Activated CD4-positive, alpha-beta memory T cell treated with anti-CD3 and anti-CD28 coated beads for 36 hours (primary cell): ENCODE data around the gene CELSR3. TPM values are rescaled to one million over a fixed set of nuclear protein-coding genes. Genes with fewer than 3 reads are reported as not detected.

ENCODE experiments used
- CTCF ChIA-PET: fragments of 350-600 bp; sonication (Branson Sonifier 250); formaldehyde crosslinking; loops from one replicate; lab custom pipeline; 2021; ENCODE audit warnings: antibody characterized with exemption, inconsistent platforms; lab: Charles Lee
- POLR2A ChIA-PET: fragments of 350-600 bp; sonication (Branson Sonifier 250); formaldehyde crosslinking; loops from one replicate; lab custom pipeline; 2021; ENCODE audit warnings: antibody characterized with exemption; lab: Charles Lee
- DNase-seq: peaks from one replicate; pipeline ENCODE4 v3.0.0-alpha.2; 2020
- H3K27ac Mint-ChIP-seq: one replicate; pipeline ENCODE4 v1.8.0; 2021; ENCODE audit warnings: mixed read lengths
- H3K27me3 Mint-ChIP-seq: one replicate; pipeline ENCODE4 v1.8.0; 2021; ENCODE audit warnings: mixed read lengths
- H3K36me3 Mint-ChIP-seq: one replicate; pipeline ENCODE4 v1.8.0; 2021; ENCODE audit warnings: mixed read lengths
- H3K4me1 Mint-ChIP-seq: one replicate; pipeline ENCODE4 v1.8.0; 2021; ENCODE audit warnings: low read depth, mixed read lengths
- H3K4me3 Mint-ChIP-seq: one replicate; pipeline ENCODE4 v1.8.0; 2021; ENCODE audit warnings: mild to moderate bottlenecking, mixed read lengths
- H3K9me3 Mint-ChIP-seq: one replicate; pipeline ENCODE4 v1.8.0; 2021; ENCODE audit warnings: mixed read lengths
- intact Hi-C: fragments of 100-400 bp; cut with micrococcal nuclease; formaldehyde crosslinking; loops from one replicate; pipeline ENCODE4 v1.15.1; 2023
- total RNA-seq, 2 experiments: library from RNA; stranded (reverse); gene quantifications; one replicate each; pipeline ENCODE4 v1.2.3, GENCODE V29; 2021

CELSR3 gene
- total RNA-seq, 2 experiments from 2014 or later, result 6.9 to 7.5 TPM

GRCh38 chr3:48660800-48661400 is 1.8 kb downstream of the CELSR3 start:
- ChIA-PET CTCF (interaction anchor here (2.3 kb wide), 1 partner anchor 25 kb away, joined by 13 read pairs; the partner anchor contains the start of gene SLC26A6), POLR2A (interaction anchor here (4.0 kb wide), 1 partner anchor 25 kb away, joined by 11 read pairs; the partner anchor contains the start of gene SLC26A6)
- Mint-ChIP-seq H3K27ac (no peak overlapping the region), H3K27me3 (peaks cover 13% of the 10 kb centered on the region), H3K4me3 (no peak overlapping the region), H3K36me3 (no peaks in the 10 kb centered on the region), H3K9me3 (no peaks in the 10 kb centered on the region), H3K4me1 (peaks cover 19% of the 10 kb centered on the region)
- DNase-seq, result no peak
- intact Hi-C loops, result loop anchor here (5.0 kb wide), 1 partner anchor 56 kb away; the partner anchor contains the start of gene IP6K2

DNA sequence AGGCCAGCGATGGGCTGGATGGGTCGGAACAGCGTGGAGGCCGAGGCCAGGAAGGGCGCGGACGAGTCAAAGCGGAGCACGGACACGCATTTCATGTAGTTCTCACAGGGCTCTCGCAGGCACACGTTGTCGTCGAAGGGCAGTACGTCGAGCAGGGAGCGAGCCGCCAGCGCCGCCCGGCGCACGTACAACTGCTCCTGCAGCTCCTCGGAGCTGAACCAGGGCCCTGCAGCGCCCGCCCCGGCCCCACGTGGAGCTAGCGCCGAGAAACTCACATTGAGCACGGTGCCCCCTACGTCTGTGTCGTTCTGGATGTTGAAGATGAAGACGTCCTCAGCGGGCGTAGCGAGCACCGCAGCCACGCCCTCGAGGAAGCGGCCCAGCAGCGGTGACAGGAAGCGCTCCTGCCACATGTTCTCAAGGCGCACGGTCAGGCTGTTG is 5.8 kb downstream of the CELSR3 start:
- ChIA-PET CTCF (interaction anchor here (0.7 to 4.9 kb wide), 6 partner anchors 17 to 357 kb away, joined by 3 to 32 read pairs (median 4); partner anchors contain the start of gene SLC26A6), POLR2A (interaction anchor here (1.1 to 1.7 kb wide), 2 partner anchors 22 to 60 kb away, joined by 5 to 6 read pairs; partner anchors contain the start of genes IP6K2 and SLC26A6)
- Mint-ChIP-seq H3K36me3 (no peaks in the 10 kb centered on the region), H3K9me3 (no peaks in the 10 kb centered on the region), H3K27me3 (peaks cover 5% of the 10 kb centered on the region), H3K4me3 (peak overlapping the region; percentile 69), H3K27ac (peak overlapping the region; percentile 75), H3K4me1 (peaks cover 8% of the 10 kb centered on the region)
- peak; percentile 41 for DNase-seq
- intact Hi-C loops, result loop anchor here (1.0 to 10.0 kb wide), 6 partner anchors 22 to 392 kb away; partner anchors contain the start of genes CCDC51, PFKFB4, SLC26A6 and TMA7

DNA sequence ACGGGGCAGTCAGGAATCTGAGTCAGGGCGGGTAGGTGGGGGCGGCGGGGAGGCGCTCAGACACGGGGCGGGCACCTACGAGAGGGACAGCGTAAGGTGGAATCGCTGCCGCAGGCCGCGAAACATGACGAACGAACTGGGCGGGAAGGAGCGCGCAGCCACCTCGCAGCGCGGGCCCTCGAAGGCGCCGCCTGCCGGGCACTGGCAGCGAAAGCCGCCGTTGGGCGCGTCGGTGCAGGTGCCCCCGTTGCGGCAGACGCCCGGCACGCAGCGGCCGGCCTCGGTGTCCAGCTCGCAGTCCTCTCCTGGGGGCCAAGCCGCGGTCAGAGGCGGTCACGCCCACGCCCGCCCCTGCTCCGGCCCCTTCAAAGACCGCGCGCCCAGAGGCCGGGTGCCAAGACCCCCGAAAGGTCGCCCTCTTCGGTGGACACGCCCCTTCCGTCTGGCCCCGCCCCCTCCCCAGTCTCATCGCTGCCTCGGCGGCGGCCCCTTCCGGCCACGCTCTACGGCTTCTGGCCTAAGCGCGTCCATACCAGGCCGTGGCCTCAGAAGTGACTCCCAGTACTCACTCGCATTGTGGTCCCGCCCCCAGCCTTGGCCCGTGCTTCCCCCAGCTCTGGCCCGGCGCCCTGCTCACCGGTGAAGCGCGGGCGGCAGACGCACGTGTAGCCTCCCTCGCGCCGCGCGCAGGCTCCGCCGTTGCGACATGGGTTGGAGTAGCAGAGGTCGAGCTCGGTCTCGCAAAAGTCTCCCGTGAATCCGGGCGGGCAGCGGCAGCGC is 6.4 kb downstream of the CELSR3 start:
- POLR2A ChIA-PET, result interaction anchor here (1.1 to 1.7 kb wide), 2 partner anchors 21 to 61 kb away, joined by 5 to 6 read pairs; partner anchors contain the start of genes IP6K2 and SLC26A6
- DNase-seq, result peak; percentile 93
- peak overlapping the region; percentile 79 for H3K4me3 Mint-ChIP-seq
- peaks cover 5% of the 10 kb centered on the region for H3K4me1 Mint-ChIP-seq
- CTCF ChIA-PET, result interaction anchor here (0.7 to 4.9 kb wide), 5 partner anchors 18 to 255 kb away, joined by 3 to 32 read pairs (median 5); partner anchors contain the start of gene SLC26A6
- H3K36me3 Mint-ChIP-seq, result no peaks in the 10 kb centered on the region
- peaks cover 2% of the 10 kb centered on the region for H3K27me3 Mint-ChIP-seq
- peak overlapping the region; percentile 84 for H3K27ac Mint-ChIP-seq
- intact Hi-C loops, result loop anchor here (1.0 to 10.0 kb wide), 6 partner anchors 21 to 391 kb away; partner anchors contain the start of genes CCDC51, PFKFB4, SLC26A6 and TMA7
- no peaks in the 10 kb centered on the region for H3K9me3 Mint-ChIP-seq

- intact Hi-C loops, result loop anchor here (1.0 to 10.0 kb wide), 6 partner anchors 20 to 391 kb away; partner anchors contain the start of genes CCDC51, PFKFB4, SLC26A6 and TMA7
- H3K27me3 Mint-ChIP-seq, result peaks cover 2% of the 10 kb centered on the region
- ChIA-PET CTCF (interaction anchor here (1.4 to 4.9 kb wide), 3 partner anchors 20 to 255 kb away, joined by 5 to 32 read pairs (median 6); partner anchors contain the start of gene SLC26A6), POLR2A (interaction anchor here (0.7 to 1.7 kb wide), 2 partner anchors 59 to 61 kb away, joined by 3 to 5 read pairs; partner anchors contain the start of gene IP6K2)
- peak; percentile 81 for DNase-seq
- no peaks in the 10 kb centered on the region for H3K36me3 Mint-ChIP-seq
- peak overlapping the region; percentile 79 for H3K4me3 Mint-ChIP-seq
- no peaks in the 10 kb centered on the region for H3K9me3 Mint-ChIP-seq
- peaks cover 5% of the 10 kb centered on the region for H3K4me1 Mint-ChIP-seq
- peak overlapping the region; percentile 84 for H3K27ac Mint-ChIP-seq
These were observed 7.1 kb downstream of the CELSR3 start for GRCh38 chr3:48655606-48656005.

DNA sequence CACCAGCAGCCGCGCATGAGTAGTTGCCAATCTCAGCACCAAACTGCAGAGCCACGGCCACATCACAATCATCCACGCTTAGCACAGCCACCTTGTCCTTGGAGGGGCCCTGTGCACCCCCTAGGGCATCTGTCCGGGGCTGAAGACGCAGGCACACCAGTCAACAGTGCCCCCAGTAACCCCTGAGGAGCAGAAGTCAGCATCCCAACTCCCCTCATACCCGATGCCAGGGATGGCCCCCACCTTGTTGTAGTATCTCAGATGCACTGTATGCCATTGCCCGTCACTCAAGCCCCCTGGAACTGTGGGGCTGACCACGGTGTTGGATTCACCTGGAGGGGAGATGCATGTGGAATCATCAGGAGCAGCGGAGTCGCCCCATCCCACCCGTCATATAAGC is 7.6 kb downstream of the CELSR3 start:
- ChIA-PET POLR2A (interaction anchor here (0.7 kb wide), 1 partner anchor 59 kb away, joined by 3 read pairs; no protein-coding TSS in a partner anchor), CTCF (interaction anchor here (1.4 to 4.9 kb wide), 2 partner anchors 20 to 218 kb away, joined by 6 to 32 read pairs; partner anchors contain the start of gene SLC26A6)
- Mint-ChIP-seq H3K4me3 (peak overlapping the region; percentile 79), H3K36me3 (no peaks in the 10 kb centered on the region), H3K4me1 (peaks cover 5% of the 10 kb centered on the region), H3K27ac (peak overlapping the region; percentile 84), H3K27me3 (peaks cover 2% of the 10 kb centered on the region), H3K9me3 (no peaks in the 10 kb centered on the region)
- intact Hi-C loops, result loop anchor here (5.0 to 10.0 kb wide), 3 partner anchors 98 to 390 kb away; partner anchors contain the start of genes CCDC51, PFKFB4 and TMA7
- DNase-seq, result no peak

- POLR2A ChIA-PET, result interaction anchor here (1.0 kb wide), 1 partner anchor 17 kb away, joined by 3 read pairs; no protein-coding TSS in a partner anchor
- CTCF ChIA-PET, result interaction anchor here (0.6 to 4.9 kb wide), 2 partner anchors 18 to 34 kb away, joined by 3 to 32 read pairs; partner anchors contain the start of gene SLC26A6
- Mint-ChIP-seq H3K36me3 (no peaks in the 10 kb centered on the region), H3K4me3 (no peak overlapping the region), H3K9me3 (no peaks in the 10 kb centered on the region), H3K27ac (no peak overlapping the region), H3K4me1 (peaks cover 5% of the 10 kb centered on the region), H3K27me3 (no peaks in the 10 kb centered on the region)
- intact Hi-C loops, result loop anchor here (10.0 kb wide), 1 partner anchor 388 kb away; no protein-coding TSS in a partner anchor
- DNase-seq, result no peak
These were observed 9.6 kb downstream of the CELSR3 start for GRCh38 chr3:48652923-48653715.

DNA sequence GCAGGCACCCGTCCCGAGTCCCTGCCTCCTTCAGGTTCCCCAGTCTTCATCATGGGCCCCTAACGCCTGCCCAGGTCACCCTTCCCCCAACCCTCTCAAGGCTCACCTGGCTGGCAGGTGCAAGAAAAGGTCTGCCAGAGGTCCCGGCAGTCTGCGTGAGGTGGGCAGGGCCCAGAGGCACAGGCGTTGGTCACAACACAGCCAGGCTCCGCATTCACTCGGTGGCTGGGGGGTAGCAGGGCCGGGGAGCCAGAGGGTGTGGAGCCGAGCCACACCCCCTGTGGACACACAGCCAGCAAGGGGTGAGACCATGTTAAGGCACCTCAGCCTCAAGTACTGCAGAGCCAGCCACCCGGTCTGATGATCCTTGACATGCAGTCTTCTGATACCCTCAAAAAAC is 10.9 kb downstream of the CELSR3 start:
- no peaks in the 10 kb centered on the region for H3K36me3 Mint-ChIP-seq
- ChIA-PET CTCF (no interaction called here), POLR2A (no interaction called here)
- no peak overlapping the region for H3K27ac Mint-ChIP-seq
- peaks cover 3% of the 10 kb centered on the region for H3K4me1 Mint-ChIP-seq
- no peaks in the 10 kb centered on the region for H3K9me3 Mint-ChIP-seq
- intact Hi-C loops, result loop anchor here (10.0 kb wide), 1 partner anchor 387 kb away; no protein-coding TSS in a partner anchor
- DNase-seq, result no peak
- no peaks in the 10 kb centered on the region for H3K27me3 Mint-ChIP-seq
- no peak overlapping the region for H3K4me3 Mint-ChIP-seq

DNA sequence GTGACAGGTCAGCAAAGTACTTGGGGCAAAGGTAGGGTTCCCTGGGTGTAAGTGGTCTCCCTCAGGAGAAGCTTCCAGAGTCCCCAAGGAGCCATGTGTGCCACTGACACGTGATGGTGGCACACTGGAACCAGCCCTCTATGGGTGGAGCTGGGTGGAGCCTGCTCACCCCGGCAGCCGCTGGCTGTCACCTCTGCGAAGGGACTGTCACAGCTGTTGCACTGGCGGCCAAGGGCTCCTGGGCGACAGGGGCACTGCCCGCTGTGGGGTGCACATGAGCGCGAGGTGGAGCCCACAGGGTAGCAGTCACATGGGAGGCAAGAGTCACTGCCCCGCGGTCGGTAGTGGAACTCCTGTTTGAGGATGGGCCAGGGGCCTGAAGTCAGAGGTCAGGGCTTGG is 12.0 kb downstream of the CELSR3 start:
- Mint-ChIP-seq H3K4me3 (no peak overlapping the region), H3K4me1 (no peaks in the 10 kb centered on the region), H3K27me3 (no peaks in the 10 kb centered on the region), H3K9me3 (no peaks in the 10 kb centered on the region), H3K36me3 (no peaks in the 10 kb centered on the region), H3K27ac (no peak overlapping the region)
- DNase-seq, result no peak
- POLR2A ChIA-PET, result no interaction called here
- CTCF ChIA-PET, result no interaction called here
- intact Hi-C loops, result loop anchor here (10.0 kb wide), 1 partner anchor 386 kb away; no protein-coding TSS in a partner anchor

- DNase-seq, result no peak
- Mint-ChIP-seq H3K4me1 (no peaks in the 10 kb centered on the region), H3K4me3 (no peak overlapping the region), H3K36me3 (no peaks in the 10 kb centered on the region), H3K27ac (no peak overlapping the region), H3K9me3 (no peaks in the 10 kb centered on the region), H3K27me3 (no peaks in the 10 kb centered on the region)
- CTCF ChIA-PET, result no interaction called here
- POLR2A ChIA-PET, result no interaction called here
- intact Hi-C loops, result no loop called here
These were observed 14.4 kb downstream of the CELSR3 start for GRCh38 chr3:48648188-48648850.

- no peak overlapping the region for H3K4me3 Mint-ChIP-seq
- H3K27ac Mint-ChIP-seq, result no peak overlapping the region
- no peaks in the 10 kb centered on the region for H3K4me1 Mint-ChIP-seq
- ChIA-PET CTCF (no interaction called here), POLR2A (no interaction called here)
- no peaks in the 10 kb centered on the region for H3K9me3 Mint-ChIP-seq
- no peak for DNase-seq
- no peaks in the 10 kb centered on the region for H3K27me3 Mint-ChIP-seq
- no peaks in the 10 kb centered on the region for H3K36me3 Mint-ChIP-seq
- intact Hi-C loops, result no loop called here
These were observed 15.0 kb downstream of the CELSR3 start for GRCh38 chr3:48647714-48648113.
